Stomach (tissue), 9 donors: ENCODE measurements around the gene CFAP299. TPM values are rescaled to one million over a fixed set of nuclear protein-coding genes. Genes with fewer than 3 reads are reported as not detected.
A peak's percentile ranks its signal among the peaks of the same experiment; 100 is the strongest.

Experiments
- DNase-seq, 2 donors: peaks; one replicate each; pipeline versions ENCODE4 v3.0.0 to v3.0.0-alpha.2; 2013 to 2019
- H3K27ac ChIP-seq, 5 donors: fragments of 200-600 bp in 4 of 5; sonication (generic) in 4 of 5; one replicate each; pipeline ENCODE4 v1.5.1; 2013 to 2019; ENCODE audit warnings: mild to moderate bottlenecking in 1 of 5, moderate library complexity in 1 of 5
- H3K27me3 ChIP-seq, 3 donors: fragments of 200-600 bp; sonication (generic); one replicate each; pipeline ENCODE4 v1.5.1; 2017 to 2019; ENCODE audit warnings: mixed run types in 1 of 3
- H3K36me3 ChIP-seq, 4 donors: fragments of 200-600 bp; sonication (generic); 1 replicate in 3 of 4; 2 replicates in 1 of 4; pipeline ENCODE4 v1.5.1; 2016 to 2019
- H3K4me1 ChIP-seq, 4 donors: fragments of 200-600 bp; sonication (generic); one replicate each; pipeline ENCODE4 v1.5.1; 2016 to 2019
- H3K4me3 ChIP-seq, 4 donors: fragments of 200-600 bp; sonication (generic) in 3 of 4; one replicate each; pipeline ENCODE4 v1.5.1; 2016 to 2019; ENCODE audit warnings: mild to moderate bottlenecking in 1 of 4
- H3K9me3 ChIP-seq, 4 donors: fragments of 200-600 bp; sonication (generic); one replicate each; pipeline ENCODE4 v1.5.1; 2016 to 2019
- CTCF ChIP-seq, 7 experiments: fragments of 450-650 bp in 4 of 7; fragments of 200-600 bp in 3 of 7; sonication (generic) in 3 of 7; IDR thresholded peaks; one replicate each; pipeline ENCODE4 v1.5.1; 2016 to 2019; ENCODE audit warnings: antibody characterized with exemption in 7 of 7, control low read depth in 2 of 7, mild to moderate bottlenecking in 1 of 7
- EP300 ChIP-seq: sonication (generic); formaldehyde crosslinking; IDR thresholded peaks from one replicate; pipeline ENCODE4 v1.6.1; 2017; ENCODE audit warnings: antibody characterized with exemption
- POLR2A ChIP-seq, 4 donors: fragments of 450-650 bp; IDR thresholded peaks; one replicate each; pipeline ENCODE4 v1.6.1; 2016; ENCODE audit warnings: antibody characterized with exemption in 4 of 4, control low read depth in 2 of 4, mild to moderate bottlenecking in 1 of 4, moderate library complexity in 1 of 4
- POLR2AphosphoS5 ChIP-seq, 3 donors: sonication (generic); formaldehyde crosslinking; IDR thresholded peaks; one replicate each; pipeline ENCODE4 v1.6.1; 2016; ENCODE audit warnings: antibody characterized with exemption in 3 of 3
- WGBS, 5 donors: extraction: QIAGEN DNeasy Blood & Tissue Kit in 3 of 5; methylation state at CpG; one replicate each; pipeline versions ENCODE4 v1.1.5 to v1.1.7; 2013 to 2018; 5-methylcytosine and 5-hydroxymethylcytosine counted together
- intact Hi-C: fragments of 100-400 bp; cut with DNase I; formaldehyde crosslinking; loops from one replicate; pipeline ENCODE4 v1.15.1; 2023; ENCODE audit warnings: low total_unique reads
- polyA plus RNA-seq, 3 donors: library from polyadenylated mRNA; stranded (reverse); fragments of 200-250 nt; gene quantifications; one replicate each; pipeline ENCODE4 v1.2.3, GENCODE V29; 2013
- total RNA-seq, 5 donors: library from RNA; depleted of rRNA; stranded (reverse); fragments of >200 nt; gene quantifications; one replicate each; pipeline versions ENCODE4 v1.1.0 to v1.2.3, GENCODE V29; 2014 to 2016
- donor health status: healthy with polysubstance abuse.
- donor health status: Bipolar disorder and iron deficiency.
- donor health status: healthy.

CFAP299 gene
- total and polyA plus RNA-seq, 8 donors: 0.73 TPM; not detected in 7

GRCh38 chr4:80709082-80709869 is 373.7 kb downstream of the CFAP299 start:
- Histone ChIP-seq H3K27me3 (no peaks in the 10 kb centered on the region), H3K27ac (no peak overlapping the region), H3K4me3 (no peak overlapping the region), H3K36me3 (no peaks in the 10 kb centered on the region), H3K9me3 (no peaks in the 10 kb centered on the region), H3K4me1 (no peaks in the 10 kb centered on the region)
- intact Hi-C loops: no loop called here
- TF ChIP-seq CTCF (IDR thresholded peaks at IDR 0.05): no peak
- TF ChIP-seq POLR2AphosphoS5 (IDR thresholded peaks at IDR 0.05): no peak
- TF ChIP-seq POLR2A (IDR thresholded peaks at IDR 0.05): no peak
- TF ChIP-seq EP300: no peak
- 21 to 49% (median 31%) methylated on average over 6 of the region's 6 CpGs for WGBS, 5 donors
- peak in 1 of 2 donors; percentile 66 for DNase-seq

- no peaks in the 10 kb centered on the region for H3K4me1 ChIP-seq
- H3K4me3 ChIP-seq: no peak overlapping the region
- H3K27ac ChIP-seq: no peak overlapping the region
- intact Hi-C loops: no loop called here
- WGBS, 5 donors: 65 to 81% (median 67%) methylated on average over 5 of the region's 5 CpGs
- H3K36me3 ChIP-seq: no peaks in the 10 kb centered on the region
- H3K9me3 ChIP-seq: no peaks in the 10 kb centered on the region
- no peak for DNase-seq
- no peaks in the 10 kb centered on the region for H3K27me3 ChIP-seq
- no peak for TF ChIP-seq POLR2A (IDR thresholded peaks at IDR 0.05)
- TF ChIP-seq CTCF (IDR thresholded peaks at IDR 0.05): no peak
- TF ChIP-seq POLR2AphosphoS5 (IDR thresholded peaks at IDR 0.05): no peak
- TF ChIP-seq EP300: no peak
Measured at GRCh38 chr4:80710748-80711451, 375.4 kb downstream of the CFAP299 start.

GRCh38 chr4:80711956-80712355 is 376.4 kb downstream of the CFAP299 start:
- WGBS, 5 donors: 39 to 90% (median 82%) methylated on average over 1 of the region's 1 CpG
- intact Hi-C loops: no loop called here

More at GRCh38 chr4:80711956-80712355, 376.4 kb downstream of the CFAP299 start:
- H3K36me3 ChIP-seq: no peaks in the 10 kb centered on the region
- DNase-seq: no peak
- TF ChIP-seq CTCF (IDR thresholded peaks at IDR 0.05) (no peak), EP300 (no peak), POLR2A (IDR thresholded peaks at IDR 0.05) (no peak), POLR2AphosphoS5 (IDR thresholded peaks at IDR 0.05) (no peak)
- H3K9me3 ChIP-seq: no peaks in the 10 kb centered on the region
- H3K4me1 ChIP-seq: no peaks in the 10 kb centered on the region
- no peaks in the 10 kb centered on the region for H3K27me3 ChIP-seq
- H3K27ac ChIP-seq: no peak overlapping the region
- no peak overlapping the region for H3K4me3 ChIP-seq
